SK-MEL-5 (cell line): Measurements from ENCODE around the gene RPS15. TPM values are rescaled to one million over a fixed set of nuclear protein-coding genes. Genes with fewer than 3 reads are reported as not detected.
"Not testable (repeated sequence)": the region's sequence is repeated elsewhere in the genome, so short reads cannot be mapped to it uniquely, and the experiment has no call there.

Experiments
- DNase-seq: peaks from one replicate; pipeline ENCODE4 v3.0.0-alpha.2; 2016; ENCODE audit warnings: low read depth, low spot score
- in situ Hi-C: cut with HindIII; loops from 2 replicates; pipeline ENCODE4 v1.10.0; 2016; ENCODE audit warnings: low sequenced_read_pairs, high pct_unique_total_duplicates, low pct_unique_long_range_greater_than_20kb
- total RNA-seq: library from RNA; depleted of rRNA; stranded (reverse); fragments of >200 nt; shearing (Covaris generic); gene quantifications from 2 replicates; pipeline ENCODE4 v1.2.3, GENCODE V29; 2014

RPS15 gene
- total RNA-seq, 1 experiment from 2014 or later = 1,363 TPM

- in situ Hi-C loops = no loop called here
- no peak for DNase-seq
Measured at GRCh38 chr19:1470305-1471009, 32.3 kb downstream of the RPS15 start.

- no peak for DNase-seq
- in situ Hi-C loops = no loop called here
Measured at GRCh38 chr19:1471010-1471514, 32.9 kb downstream of the RPS15 start.

- in situ Hi-C loops = no loop called here
- DNase-seq = no peak
Measured at GRCh38 chr19:1471515-1472160, 33.4 kb downstream of the RPS15 start.

- in situ Hi-C loops = no loop called here
Measured at GRCh38 chr19:1472231-1473084, 34.3 kb downstream of the RPS15 start.

GRCh38 chr19:1473085-1473851 lies 35.1 kb downstream of the RPS15 start:
- in situ Hi-C loops = no loop called here
- no peak for DNase-seq

More at GRCh38 chr19:1472231-1473084, 34.3 kb downstream of the RPS15 start:
- no peak for DNase-seq

GRCh38 chr19:1474011-1474764 lies 36.0 kb downstream of the RPS15 start:
- in situ Hi-C loops = no loop called here
- no peak for DNase-seq

GRCh38 chr19:1474765-1475351 lies 36.7 kb downstream of the RPS15 start:
- DNase-seq = no peak
- in situ Hi-C loops = no loop called here

GRCh38 chr19:1475751-1476437 lies 37.7 kb downstream of the RPS15 start:
- no peak for DNase-seq
- in situ Hi-C loops = no loop called here

GRCh38 chr19:1477056-1477455 lies 38.9 kb downstream of the RPS15 start:
- in situ Hi-C loops, DNase-seq: not testable (repeated sequence)

- in situ Hi-C loops = no loop called here
- peak; percentile 91 for DNase-seq
Measured at GRCh38 chr19:1478934-1479707, 40.9 kb downstream of the RPS15 start, which contains the start of gene C19orf25. TSS of gene C19orf25 (minus strand) at chr19:1479215. CDS start at chr19:1478903, 312 bp downstream.

- no peak for DNase-seq
- in situ Hi-C loops = no loop called here
Measured at GRCh38 chr19:1481224-1481892, 43.2 kb downstream of the RPS15 start.

GRCh38 chr19:1481893-1482360 lies 43.7 kb downstream of the RPS15 start:
- in situ Hi-C loops = no loop called here
- no peak for DNase-seq

GRCh38 chr19:1482361-1483130 lies 44.4 kb downstream of the RPS15 start:
- in situ Hi-C loops = no loop called here
- DNase-seq = no peak
